Measurements from ENCODE around the gene HGF.

DNA sequence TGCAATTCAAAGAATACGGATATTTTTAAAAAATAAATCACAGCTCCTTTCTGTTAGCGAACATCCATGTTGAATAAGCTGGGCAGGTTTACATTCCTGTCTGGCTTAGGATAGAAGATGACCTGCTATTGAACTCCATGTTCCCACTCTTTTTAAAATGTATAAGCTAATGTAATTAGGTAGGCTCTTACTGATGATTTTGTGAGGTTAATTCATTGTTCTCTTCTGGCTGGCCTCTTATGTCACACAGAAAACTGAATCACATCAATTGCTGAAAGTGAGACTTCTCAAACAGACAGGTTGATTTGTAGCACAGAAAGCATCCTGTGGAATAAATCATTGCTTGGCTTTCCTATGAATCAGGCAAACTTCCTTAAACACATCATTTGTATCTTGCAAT, 24.2 kb downstream of the HGF start:
- TF ChIP-seq, protein P1, sequence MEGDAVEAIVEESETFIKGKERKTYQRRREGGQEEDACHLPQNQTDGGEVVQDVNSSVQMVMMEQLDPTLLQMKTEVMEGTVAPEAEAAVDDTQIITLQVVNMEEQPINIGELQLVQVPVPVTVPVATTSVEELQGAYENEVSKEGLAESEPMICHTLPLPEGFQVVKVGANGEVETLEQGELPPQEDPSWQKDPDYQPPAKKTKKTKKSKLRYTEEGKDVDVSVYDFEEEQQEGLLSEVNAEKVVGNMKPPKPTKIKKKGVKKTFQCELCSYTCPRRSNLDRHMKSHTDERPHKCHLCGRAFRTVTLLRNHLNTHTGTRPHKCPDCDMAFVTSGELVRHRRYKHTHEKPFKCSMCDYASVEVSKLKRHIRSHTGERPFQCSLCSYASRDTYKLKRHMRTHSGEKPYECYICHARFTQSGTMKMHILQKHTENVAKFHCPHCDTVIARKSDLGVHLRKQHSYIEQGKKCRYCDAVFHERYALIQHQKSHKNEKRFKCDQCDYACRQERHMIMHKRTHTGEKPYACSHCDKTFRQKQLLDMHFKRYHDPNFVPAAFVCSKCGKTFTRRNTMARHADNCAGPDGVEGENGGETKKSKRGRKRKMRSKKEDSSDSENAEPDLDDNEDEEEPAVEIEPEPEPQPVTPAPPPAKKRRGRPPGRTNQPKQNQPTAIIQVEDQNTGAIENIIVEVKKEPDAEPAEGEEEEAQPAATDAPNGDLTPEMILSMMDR (IDR thresholded peaks at IDR 0.05; ENCODE audit: insufficient read depth, low read length) = no peak
- TF ChIP-seq, protein P2, sequence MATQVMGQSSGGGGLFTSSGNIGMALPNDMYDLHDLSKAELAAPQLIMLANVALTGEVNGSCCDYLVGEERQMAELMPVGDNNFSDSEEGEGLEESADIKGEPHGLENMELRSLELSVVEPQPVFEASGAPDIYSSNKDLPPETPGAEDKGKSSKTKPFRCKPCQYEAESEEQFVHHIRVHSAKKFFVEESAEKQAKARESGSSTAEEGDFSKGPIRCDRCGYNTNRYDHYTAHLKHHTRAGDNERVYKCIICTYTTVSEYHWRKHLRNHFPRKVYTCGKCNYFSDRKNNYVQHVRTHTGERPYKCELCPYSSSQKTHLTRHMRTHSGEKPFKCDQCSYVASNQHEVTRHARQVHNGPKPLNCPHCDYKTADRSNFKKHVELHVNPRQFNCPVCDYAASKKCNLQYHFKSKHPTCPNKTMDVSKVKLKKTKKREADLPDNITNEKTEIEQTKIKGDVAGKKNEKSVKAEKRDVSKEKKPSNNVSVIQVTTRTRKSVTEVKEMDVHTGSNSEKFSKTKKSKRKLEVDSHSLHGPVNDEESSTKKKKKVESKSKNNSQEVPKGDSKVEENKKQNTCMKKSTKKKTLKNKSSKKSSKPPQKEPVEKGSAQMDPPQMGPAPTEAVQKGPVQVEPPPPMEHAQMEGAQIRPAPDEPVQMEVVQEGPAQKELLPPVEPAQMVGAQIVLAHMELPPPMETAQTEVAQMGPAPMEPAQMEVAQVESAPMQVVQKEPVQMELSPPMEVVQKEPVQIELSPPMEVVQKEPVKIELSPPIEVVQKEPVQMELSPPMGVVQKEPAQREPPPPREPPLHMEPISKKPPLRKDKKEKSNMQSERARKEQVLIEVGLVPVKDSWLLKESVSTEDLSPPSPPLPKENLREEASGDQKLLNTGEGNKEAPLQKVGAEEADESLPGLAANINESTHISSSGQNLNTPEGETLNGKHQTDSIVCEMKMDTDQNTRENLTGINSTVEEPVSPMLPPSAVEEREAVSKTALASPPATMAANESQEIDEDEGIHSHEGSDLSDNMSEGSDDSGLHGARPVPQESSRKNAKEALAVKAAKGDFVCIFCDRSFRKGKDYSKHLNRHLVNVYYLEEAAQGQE (IDR thresholded peaks at IDR 0.05; ENCODE audit: insufficient replicate concordance, low read depth) = no peak
- no peak for TF ChIP-seq POLR2AphosphoS5 (IDR thresholded peaks at IDR 0.05; ENCODE audit: low read depth)
- no peak for TF ChIP-seq SPI1 (IDR thresholded peaks at IDR 0.05; ENCODE audit: borderline replicate concordance, low read depth)
- no peak for TF ChIP-seq GABPA (IDR thresholded peaks at IDR 0.05; ENCODE audit: low read depth)

All from HL-60 (cell line).